Activated CD8-positive, alpha-beta memory T cell treated with anti-CD3 and anti-CD28 coated beads for 36 hours (primary cell): Measurements from ENCODE around the gene MIEF1. TPM values are rescaled to one million over a fixed set of nuclear protein-coding genes. Genes with fewer than 3 reads are reported as not detected.

Experiments used
- CTCF ChIA-PET: fragments of 350-600 bp; sonication (Branson Sonifier 250); formaldehyde crosslinking; loops from one replicate; lab custom pipeline; 2021; ENCODE audit warnings: antibody characterized with exemption; lab: Charles Lee
- POLR2A ChIA-PET: fragments of 350-600 bp; sonication (Branson Sonifier 250); formaldehyde crosslinking; loops from one replicate; lab custom pipeline; 2021; ENCODE audit warnings: antibody characterized with exemption; lab: Charles Lee
- total RNA-seq, 2 experiments: library from RNA; stranded (reverse); gene quantifications; one replicate each; pipeline ENCODE4 v1.2.3, GENCODE V29; 2021

MIEF1 gene
- total RNA-seq, 2 experiments from 2014 or later = 62.7 TPM

DNA sequence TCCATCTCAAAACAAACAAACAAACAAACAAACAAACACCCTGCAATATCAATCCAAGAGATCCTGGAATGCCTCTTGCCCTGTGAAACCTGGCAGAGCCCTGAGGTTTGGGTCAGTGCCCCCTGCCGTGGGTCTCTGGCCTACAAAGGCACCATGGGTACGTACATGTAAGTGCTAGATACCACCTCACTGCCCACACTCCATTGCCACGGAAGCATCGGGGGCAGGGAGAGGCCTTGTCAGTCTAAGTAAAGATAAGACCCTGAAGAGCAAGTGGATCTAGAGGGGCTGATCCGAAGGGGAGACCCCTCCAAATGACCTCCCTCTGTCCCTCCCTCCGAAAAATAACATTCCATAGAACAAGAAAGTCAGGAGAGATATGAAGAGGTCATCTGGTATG lies 2.0 kb upstream of the MIEF1 start:
- ChIA-PET CTCF (interaction anchor here (1.3 to 1.6 kb wide), 2 partner anchors 17 to 35 kb away, joined by 3 to 4 read pairs; no protein-coding TSS in a partner anchor), POLR2A (no interaction called here)

DNA sequence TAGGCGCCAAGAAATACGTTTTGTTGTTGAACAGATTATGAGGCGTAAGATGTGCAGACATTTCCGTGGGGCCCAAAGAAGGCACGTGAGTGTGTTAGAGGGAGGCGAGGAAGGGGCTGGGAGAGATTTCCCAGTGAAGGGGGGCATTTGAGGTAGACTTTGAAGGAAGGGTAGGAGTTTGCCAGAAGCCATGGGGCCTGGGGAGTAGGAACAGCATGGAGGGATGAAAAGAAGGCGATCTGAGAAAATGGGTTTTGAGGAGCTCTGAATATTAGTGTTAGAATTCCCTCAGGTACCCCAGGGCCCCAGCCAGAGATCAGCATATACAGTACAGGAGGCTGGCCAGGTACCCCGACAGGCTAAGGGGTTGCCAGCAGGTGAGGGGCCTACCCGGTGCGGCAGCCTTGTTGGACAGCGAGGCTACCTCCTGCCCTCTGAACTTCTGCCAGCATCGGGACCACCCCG lies 414 bp upstream of the MIEF1 start:
- POLR2A ChIA-PET = interaction anchor here (0.6 to 3.3 kb wide), 8 partner anchors 15 to 224 kb away, joined by 3 to 26 read pairs (median 6); partner anchors contain the start of genes ATF4 and RPL3
- CTCF ChIA-PET = interaction anchor here (0.6 to 3.9 kb wide), 7 partner anchors 8 to 33 kb away, joined by 3 to 18 read pairs (median 4); partner anchors contain the start of gene ATF4

DNA sequence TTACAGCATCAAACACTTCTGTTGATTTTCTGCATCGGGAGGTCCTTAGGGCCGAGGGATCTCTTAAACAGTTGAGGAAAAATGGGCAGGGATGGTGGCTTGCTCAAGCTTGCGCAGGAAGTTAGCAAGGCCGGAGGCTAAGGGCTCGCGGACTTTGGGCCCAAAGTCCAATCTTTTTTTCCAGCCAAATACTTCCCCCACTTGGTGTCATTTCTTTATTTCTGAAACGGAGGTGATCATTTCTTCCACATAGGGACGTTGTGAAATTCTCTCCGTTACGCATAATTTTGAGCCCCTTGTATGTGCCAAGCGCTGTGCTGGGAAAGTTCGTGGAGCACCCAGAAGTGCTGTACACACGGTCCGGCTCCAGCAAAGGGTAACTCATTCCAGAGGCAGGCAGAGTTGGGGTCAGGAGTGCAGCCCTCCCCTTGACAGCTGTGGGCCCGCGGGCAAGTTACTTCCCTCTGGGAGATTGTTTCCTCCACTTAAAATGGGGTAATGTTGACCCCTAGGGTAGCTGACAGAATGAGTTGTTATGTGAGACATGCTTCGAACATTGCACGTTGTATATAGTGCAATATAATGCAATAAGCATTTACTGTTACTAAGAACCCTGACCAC lies 809 bp downstream of the MIEF1 start:
- POLR2A ChIA-PET = interaction anchor here (1.2 to 3.3 kb wide), 3 partner anchors 13 to 20 kb away, joined by 4 to 26 read pairs (median 8); partner anchors contain the start of gene ATF4
- CTCF ChIA-PET = interaction anchor here (0.6 to 3.9 kb wide), 3 partner anchors 10 to 934 kb away, joined by 3 to 18 read pairs (median 11); no protein-coding TSS in a partner anchor

DNA sequence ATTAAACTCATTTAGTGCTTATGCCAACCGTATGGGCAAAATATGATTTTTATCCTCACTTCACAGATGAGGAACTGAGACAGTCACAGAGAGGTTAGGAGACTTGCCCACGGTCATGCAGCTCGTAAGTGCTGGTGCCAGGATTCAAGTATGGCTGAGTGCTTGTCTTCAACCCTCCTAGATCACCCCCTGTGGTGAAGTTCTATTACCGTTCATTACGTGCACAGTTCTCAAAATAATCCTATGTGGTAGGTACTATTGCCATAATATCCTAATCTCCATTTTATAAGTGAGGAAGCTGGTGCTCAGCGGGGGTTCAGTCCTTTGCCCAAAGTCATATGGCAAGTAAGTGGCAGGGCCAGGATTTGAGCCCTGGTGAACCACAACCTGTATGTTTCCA lies 1.5 kb downstream of the MIEF1 start:
- POLR2A ChIA-PET = interaction anchor here (1.2 to 3.3 kb wide), 2 partner anchors 12 to 17 kb away, joined by 4 to 26 read pairs; partner anchors contain the start of gene ATF4
- CTCF ChIA-PET = interaction anchor here (0.6 to 3.9 kb wide), 3 partner anchors 10 to 933 kb away, joined by 3 to 18 read pairs (median 5); no protein-coding TSS in a partner anchor

DNA sequence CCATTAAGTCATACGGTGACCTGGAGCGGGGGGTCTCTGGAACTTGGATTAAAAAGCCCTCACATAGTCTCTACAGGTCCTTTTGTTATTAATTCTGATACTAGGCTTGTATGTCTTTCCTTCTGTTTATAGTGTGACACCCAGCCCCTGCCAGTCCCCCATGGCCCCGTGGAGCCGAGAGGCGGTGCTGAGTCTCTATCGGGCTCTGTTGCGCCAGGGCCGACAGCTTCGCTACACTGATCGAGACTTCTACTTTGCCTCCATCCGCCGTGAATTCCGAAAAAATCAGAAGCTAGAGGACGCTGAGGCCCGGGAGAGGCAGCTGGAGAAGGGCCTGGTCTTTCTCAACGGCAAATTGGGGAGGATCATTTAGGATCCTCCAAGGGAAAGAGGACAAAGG lies 2.0 kb downstream of the MIEF1 start:
- POLR2A ChIA-PET = interaction anchor here (1.2 to 3.3 kb wide), 2 partner anchors 12 to 16 kb away, joined by 4 to 26 read pairs; partner anchors contain the start of gene ATF4

DNA sequence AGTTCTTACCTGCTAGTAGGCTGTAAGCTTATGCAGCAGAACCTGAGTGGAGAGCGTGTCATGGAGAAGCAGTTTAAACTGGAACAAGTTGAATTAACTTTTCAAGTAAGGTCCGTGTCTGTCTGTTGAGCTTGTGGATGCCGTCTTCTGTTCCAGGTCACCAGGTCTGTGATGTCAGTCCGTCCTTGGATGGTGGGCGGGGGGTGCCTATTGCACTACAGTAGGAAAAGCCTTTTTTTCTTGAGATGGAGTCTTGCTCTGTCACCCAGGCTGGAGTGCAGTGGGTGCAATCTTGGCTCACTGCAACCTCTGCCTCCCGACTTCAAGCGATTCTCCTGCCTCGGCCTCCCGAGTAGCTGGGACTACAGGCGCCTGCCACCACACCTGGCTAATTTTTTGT lies 4.9 kb downstream of the MIEF1 start:
- CTCF ChIA-PET = interaction anchor here (0.7 kb wide), 1 partner anchor 10 kb away, joined by 4 read pairs; no protein-coding TSS in a partner anchor

More for the DNA sequence above, 2.0 kb downstream of the MIEF1 start:
- CTCF ChIA-PET = interaction anchor here (2.1 to 3.9 kb wide), 2 partner anchors 9 to 10 kb away, joined by 5 to 18 read pairs; no protein-coding TSS in a partner anchor

DNA sequence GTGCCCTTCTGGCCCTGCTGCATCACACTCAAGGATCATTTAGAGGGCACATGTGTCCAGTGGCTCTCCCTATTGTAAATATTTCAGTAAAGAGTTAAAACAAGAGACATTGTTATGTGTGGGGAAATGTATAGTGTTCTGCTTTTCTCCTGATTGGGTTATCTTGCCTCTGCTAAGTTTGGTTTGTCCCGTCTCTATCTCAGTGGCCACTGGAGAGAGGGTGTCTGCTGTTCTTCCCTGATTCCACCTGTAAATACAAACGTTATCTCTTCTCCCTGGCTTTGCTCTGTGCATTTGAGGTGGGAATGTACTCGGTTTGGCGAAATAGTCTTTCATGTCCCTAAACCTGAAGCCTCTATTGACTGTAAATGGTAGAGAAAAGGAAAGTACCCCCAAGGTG lies 6.3 kb downstream of the MIEF1 start:
- POLR2A ChIA-PET = interaction anchor here (0.6 kb wide), 1 partner anchor 203 kb away, joined by 3 read pairs; no protein-coding TSS in a partner anchor
- CTCF ChIA-PET = no interaction called here

More for the DNA sequence above, 4.9 kb downstream of the MIEF1 start:
- POLR2A ChIA-PET = interaction anchor here (0.7 to 0.8 kb wide), 2 partner anchors 13 kb away, joined by 3 to 4 read pairs; partner anchors contain the start of gene ATF4

DNA sequence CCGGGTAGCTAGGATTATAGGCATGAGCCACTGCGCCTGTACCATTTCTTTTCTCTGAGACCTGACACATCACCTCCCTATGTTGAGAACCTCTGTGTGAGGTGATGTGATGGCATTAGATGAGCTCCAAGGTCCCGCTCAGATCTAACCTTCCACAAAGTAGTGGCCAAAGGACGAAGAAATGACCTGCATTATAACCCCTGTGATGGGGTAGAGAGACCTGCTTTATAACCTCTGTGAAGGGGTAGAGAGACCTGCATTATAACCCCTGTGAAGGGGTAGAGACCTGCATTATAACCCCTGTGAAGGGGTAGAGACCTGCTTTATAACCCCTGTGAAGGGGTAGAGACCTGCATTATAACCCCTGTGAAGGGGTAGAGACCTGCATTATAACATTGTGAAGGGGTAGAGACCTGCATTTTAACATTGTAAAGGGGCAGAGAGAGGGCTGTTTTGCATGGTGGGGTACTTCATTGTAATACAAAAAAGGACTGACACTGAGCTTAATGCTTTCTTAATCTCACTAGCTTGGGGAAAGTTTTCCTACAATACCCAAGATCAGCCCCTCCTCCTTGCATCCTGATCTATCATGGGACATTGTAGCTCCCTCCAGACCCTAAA lies 8.5 kb downstream of the MIEF1 start:
- POLR2A ChIA-PET = no interaction called here

DNA sequence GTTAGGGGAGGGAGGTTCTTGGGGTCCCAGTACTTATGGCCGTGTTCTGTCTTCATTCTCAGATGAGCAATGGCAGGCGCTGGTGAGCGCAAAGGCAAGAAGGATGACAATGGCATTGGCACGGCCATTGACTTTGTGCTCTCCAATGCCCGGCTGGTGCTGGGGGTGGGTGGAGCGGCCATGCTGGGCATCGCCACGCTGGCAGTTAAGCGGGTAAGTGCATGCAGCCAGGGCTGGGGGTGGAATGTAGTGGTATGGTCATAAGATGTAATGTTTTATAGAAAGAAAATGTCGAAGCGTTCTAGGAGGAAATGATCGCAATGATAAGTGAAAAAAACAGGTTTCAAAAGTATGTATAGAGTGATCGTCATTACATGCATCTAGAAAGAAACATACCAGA lies 9.1 kb downstream of the MIEF1 start:
- POLR2A ChIA-PET = no interaction called here
- CTCF ChIA-PET = no interaction called here

More for the DNA sequence above, 8.5 kb downstream of the MIEF1 start:
- CTCF ChIA-PET = interaction anchor here (1.3 to 1.8 kb wide), 3 partner anchors 14 to 18 kb away, joined by 4 to 10 read pairs (median 4); no protein-coding TSS in a partner anchor

DNA sequence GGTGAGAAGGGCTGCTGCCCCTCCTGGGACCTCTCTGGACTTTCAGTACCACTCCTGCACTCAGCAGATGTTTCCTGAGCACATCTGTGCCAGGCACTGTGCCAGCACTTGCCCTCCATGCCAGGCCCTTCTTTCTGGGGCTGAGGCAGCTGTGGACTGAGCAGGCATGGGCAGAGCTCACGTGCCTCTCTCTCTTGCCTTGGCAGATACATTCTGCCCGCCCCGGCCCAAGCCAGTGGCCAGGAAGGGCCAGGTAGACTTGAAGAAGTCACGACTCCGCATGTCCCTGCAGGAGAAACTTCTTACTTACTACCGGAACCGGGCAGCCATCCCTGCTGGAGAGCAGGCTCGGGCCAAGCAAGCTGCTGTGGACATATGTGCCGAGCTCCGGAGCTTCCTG lies 9.9 kb downstream of the MIEF1 start:
- POLR2A ChIA-PET = interaction anchor here (0.7 kb wide), 1 partner anchor 13 kb away, joined by 5 read pairs; no protein-coding TSS in a partner anchor
- CTCF ChIA-PET = interaction anchor here (1.7 to 3.2 kb wide), 2 partner anchors 8 to 18 kb away, joined by 7 to 18 read pairs; partner anchors contain the start of gene MIEF1

DNA sequence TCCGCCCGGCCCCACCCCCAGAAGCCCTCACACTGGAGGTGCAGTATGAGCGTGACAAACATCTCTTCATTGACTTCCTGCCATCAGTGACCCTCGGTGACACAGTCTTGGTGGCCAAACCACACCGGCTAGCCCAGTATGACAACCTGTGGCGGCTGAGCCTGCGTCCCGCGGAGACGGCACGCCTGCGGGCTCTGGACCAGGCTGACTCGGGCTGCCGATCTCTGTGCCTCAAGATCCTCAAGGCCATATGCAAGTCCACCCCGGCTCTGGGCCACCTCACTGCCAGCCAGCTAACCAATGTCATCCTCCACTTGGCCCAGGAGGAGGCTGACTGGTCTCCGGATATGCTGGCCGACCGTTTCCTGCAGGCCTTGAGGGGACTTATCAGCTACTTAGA lies 11.7 kb downstream of the MIEF1 start:
- ChIA-PET CTCF (interaction anchor here (1.4 to 3.2 kb wide), 3 partner anchors 10 to 20 kb away, joined by 7 to 18 read pairs (median 8); partner anchors contain the start of gene MIEF1), POLR2A (interaction anchor here (0.5 kb wide), 2 partner anchors 380 to 1682 kb away, joined by 3 to 4 read pairs; no protein-coding TSS in a partner anchor)

DNA sequence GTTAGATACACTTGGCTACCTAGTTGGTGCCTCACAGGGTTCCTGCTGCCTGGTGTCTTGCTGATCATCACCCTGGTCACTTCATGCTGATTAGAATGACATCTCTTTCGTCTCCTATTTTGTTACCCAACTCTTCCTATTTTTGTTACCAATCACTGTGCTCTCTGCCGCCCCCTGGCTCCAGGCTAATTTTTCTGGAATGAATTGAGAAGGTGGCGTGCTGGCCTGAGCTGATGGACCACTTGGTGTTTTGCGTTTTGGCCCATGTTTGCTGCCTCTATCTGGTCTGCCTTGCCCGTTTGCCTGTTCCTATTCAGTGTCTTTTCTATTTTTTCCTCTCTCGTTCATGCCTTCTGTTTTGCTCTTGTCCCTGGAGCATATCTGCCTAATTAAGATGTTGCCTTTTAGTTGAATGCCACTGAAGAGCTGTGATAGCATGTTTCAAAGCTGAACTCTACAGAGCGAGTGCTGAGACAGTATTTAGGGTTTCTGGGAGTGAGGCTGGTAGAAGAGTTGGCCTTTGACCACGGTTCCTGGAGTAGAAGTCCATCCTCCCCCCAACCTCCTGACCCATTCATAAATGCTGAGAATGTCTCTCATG lies 12.4 kb downstream of the MIEF1 start:
- POLR2A ChIA-PET = interaction anchor here (0.5 kb wide), 2 partner anchors 380 to 1682 kb away, joined by 3 to 4 read pairs; no protein-coding TSS in a partner anchor
- CTCF ChIA-PET = interaction anchor here (1.0 to 3.2 kb wide), 5 partner anchors 11 to 21 kb away, joined by 3 to 18 read pairs (median 7); partner anchors contain the start of gene MIEF1

DNA sequence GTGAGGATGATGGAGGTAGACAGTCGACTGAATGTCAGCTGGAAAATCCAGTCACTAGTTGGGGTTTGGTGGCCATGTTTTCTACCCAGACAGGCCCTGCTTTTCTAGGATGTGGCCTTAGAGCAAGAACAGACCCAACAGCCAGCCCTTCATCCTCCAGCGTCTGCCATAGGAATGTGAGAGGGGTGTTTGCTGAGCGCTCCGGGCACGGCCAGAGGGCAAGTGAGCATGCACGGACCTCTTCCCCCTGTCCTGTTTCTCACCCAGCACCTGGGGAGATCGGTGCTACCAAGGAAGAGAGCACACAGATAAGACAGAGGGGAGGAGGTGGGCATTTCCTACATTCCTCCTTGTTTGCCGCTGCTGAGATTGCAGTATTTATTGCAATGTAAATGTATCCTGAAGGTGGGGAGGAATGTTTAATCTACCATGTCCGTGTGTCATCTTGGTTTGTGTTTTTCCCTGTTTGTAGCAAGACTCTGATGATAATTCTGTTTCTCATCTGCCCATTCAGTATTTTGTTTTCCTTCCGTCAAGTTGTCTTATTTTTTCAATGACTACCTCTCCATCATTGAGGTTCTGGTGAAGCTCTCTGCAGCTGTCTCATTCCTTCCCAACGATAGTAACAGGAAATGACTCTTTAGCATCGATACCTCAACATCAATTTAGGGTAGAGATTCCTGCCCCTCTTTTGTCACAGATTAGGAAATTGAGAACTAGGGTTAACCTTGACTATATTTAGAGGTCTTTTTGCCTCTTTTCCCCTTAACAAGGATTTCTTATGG lies 13.4 kb downstream of the MIEF1 start:
- POLR2A ChIA-PET = interaction anchor here (0.9 to 2.5 kb wide), 2 partner anchors 12 to 14 kb away, joined by 4 to 9 read pairs; partner anchors contain the start of gene MIEF1
- CTCF ChIA-PET = interaction anchor here (0.9 to 2.7 kb wide), 7 partner anchors 11 to 22 kb away, joined by 3 to 19 read pairs (median 6); partner anchors contain the start of gene MIEF1

DNA sequence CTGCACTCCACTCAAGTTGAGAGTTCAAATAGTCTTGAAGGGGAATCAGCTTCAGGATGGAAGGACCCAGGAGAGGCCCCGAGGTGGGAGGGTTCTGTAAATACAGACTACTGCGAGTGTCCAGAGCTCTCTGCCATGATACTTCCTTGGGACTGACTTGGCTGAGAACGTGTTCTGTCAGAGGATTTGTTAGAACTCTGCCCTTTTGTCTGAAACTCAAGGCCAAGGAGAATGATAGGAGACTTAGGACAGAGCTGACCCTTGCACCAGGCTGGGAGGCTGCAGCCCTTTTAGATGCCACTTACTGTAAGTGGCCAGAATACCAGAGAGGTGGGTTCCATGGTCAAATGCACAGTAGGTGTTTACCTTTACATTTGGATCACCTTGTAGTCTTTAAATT lies 15.4 kb downstream of the MIEF1 start:
- POLR2A ChIA-PET = interaction anchor here (2.5 kb wide), 1 partner anchor 16 kb away, joined by 9 read pairs; the partner anchor contains the start of gene MIEF1

DNA sequence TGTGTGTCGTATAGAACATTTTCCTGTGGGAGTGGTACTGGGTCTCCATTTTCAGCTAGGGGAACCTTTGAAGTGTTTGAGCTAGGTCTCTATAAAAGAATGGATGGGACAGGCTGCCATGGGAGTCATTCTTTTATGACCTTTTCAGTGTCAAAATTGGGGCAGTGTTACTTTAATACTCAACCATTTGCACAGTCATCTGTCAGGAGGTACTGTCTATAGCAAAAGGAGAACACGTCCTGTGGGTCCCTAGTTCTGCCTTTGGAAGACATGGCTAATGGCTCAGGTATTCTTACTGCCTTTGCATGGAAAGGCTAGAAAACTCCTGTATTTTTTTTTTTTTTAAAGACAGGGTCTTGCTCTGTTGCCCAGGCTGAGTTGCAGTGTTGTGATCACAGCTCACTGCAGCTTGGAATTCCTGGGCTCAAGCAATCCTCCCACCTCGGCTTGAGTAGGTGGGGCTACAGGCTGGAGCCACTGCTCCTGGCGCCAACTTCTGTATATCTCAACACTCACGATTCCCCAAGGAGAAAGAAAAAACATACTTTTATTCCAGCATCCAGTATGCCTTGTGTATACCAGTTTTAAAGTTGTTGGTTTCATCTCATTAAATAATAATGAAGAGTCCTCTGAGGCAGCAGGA lies 16.2 kb downstream of the MIEF1 start:
- POLR2A ChIA-PET = interaction anchor here (2.5 kb wide), 1 partner anchor 16 kb away, joined by 9 read pairs; the partner anchor contains the start of gene MIEF1
- CTCF ChIA-PET = interaction anchor here (1.1 to 2.7 kb wide), 6 partner anchors 11 to 26 kb away, joined by 3 to 19 read pairs (median 3); partner anchors contain the start of gene MIEF1

More for the DNA sequence above, 15.4 kb downstream of the MIEF1 start:
- CTCF ChIA-PET = interaction anchor here (1.1 to 2.7 kb wide), 8 partner anchors 12 to 25 kb away, joined by 3 to 19 read pairs (median 3); partner anchors contain the start of gene MIEF1

DNA sequence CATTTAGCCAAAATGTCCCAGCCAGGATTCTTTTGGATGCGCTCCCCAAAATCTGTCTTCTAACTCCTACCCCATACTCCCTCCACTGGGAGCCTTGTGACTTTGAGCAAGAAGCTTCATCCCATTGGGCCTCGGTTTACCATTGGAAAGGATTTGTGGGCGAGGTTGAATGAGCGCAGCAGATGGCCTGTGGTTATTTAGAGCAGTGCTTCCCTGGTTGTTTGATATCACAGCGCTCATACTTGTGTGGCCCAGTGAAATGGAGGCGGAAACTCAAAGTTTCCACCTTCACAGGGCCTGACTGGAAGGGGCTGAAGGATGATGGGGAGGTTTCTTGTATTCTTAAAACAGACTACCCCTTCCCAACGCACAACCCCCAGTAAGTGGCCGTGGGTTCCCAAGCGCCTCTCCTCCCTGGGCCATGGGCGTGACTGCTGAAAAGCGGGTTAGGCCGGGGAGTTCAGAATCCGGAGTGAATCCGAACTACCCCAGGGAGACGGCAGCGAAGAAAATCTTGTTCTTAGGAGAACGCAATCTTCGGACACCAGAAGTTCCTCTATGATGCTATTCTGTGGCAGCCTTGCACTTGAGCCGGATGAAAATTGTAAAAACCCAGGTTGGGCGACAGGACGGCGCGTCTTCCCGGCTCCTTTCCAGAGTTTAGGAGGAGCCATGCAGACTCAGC lies 17.0 kb downstream of the MIEF1 start:
- POLR2A ChIA-PET = interaction anchor here (0.5 to 2.3 kb wide), 11 partner anchors 10 to 506 kb away, joined by 3 to 26 read pairs (median 4); partner anchors contain the start of genes MIEF1 and RPL3
- CTCF ChIA-PET = interaction anchor here (1.0 to 2.2 kb wide), 3 partner anchors 10 to 26 kb away, joined by 4 to 16 read pairs (median 6); no protein-coding TSS in a partner anchor
